ENCODE results near the gene RUNDC1. TPM values are rescaled to one million over a fixed set of nuclear protein-coding genes. Genes with fewer than 3 reads are reported as not detected.

Gene RUNDC1
- total RNA-seq, 1 donor from 2014 or later: 11.1 TPM

- DNase-seq (ENCODE audit: low read depth in 2 of 2): no peak
Observed at GRCh38 chr17:43018932-43019331, 38.6 kb downstream of the RUNDC1 start.

- no peak for DNase-seq (ENCODE audit: low read depth in 2 of 2)
Observed at GRCh38 chr17:43019418-43019817, 39.1 kb downstream of the RUNDC1 start.

GRCh38 chr17:43020030-43020621, 39.8 kb downstream of the RUNDC1 start:
- peak in 1 of 2 donors; percentile 84 for DNase-seq (ENCODE audit: low read depth in 2 of 2)

GRCh38 chr17:43020789-43021740, 40.7 kb downstream of the RUNDC1 start:
- peak; percentile 72 to 77 for DNase-seq (ENCODE audit: low read depth in 2 of 2)

GRCh38 chr17:43021741-43022512, 41.6 kb downstream of the RUNDC1 start, which contains the start of gene VAT1:
Gene VAT1 (minus strand): TSS chr17:43022385. CDS start chr17:43022322, 63 bp downstream.
- DNase-seq (ENCODE audit: low read depth in 2 of 2): peak; percentile 76 to 78

- DNase-seq (ENCODE audit: low read depth in 2 of 2): peak; percentile 96
Observed at GRCh38 chr17:43024407-43025289, 44.3 kb downstream of the RUNDC1 start, which contains the start of gene RND2. Gene RND2 (plus strand): TSS chr17:43025231. CDS start chr17:43025348, 117 bp downstream.

- DNase-seq (ENCODE audit: low read depth in 2 of 2): no peak
Observed at GRCh38 chr17:43025290-43025657, 44.9 kb downstream of the RUNDC1 start.

GRCh38 chr17:43025766-43026537, 45.6 kb downstream of the RUNDC1 start:
- no peak for DNase-seq (ENCODE audit: low read depth in 2 of 2)

GRCh38 chr17:43026595-43026994, 46.2 kb downstream of the RUNDC1 start:
- no peak for DNase-seq (ENCODE audit: low read depth in 2 of 2)

- no peak for DNase-seq (ENCODE audit: low read depth in 2 of 2)
Observed at GRCh38 chr17:43027091-43028032, 47.0 kb downstream of the RUNDC1 start.

GRCh38 chr17:43028221-43028861, 48.0 kb downstream of the RUNDC1 start:
- no peak for DNase-seq (ENCODE audit: low read depth in 2 of 2)

GRCh38 chr17:43030137-43030767, 49.9 kb downstream of the RUNDC1 start:
- DNase-seq (ENCODE audit: low read depth in 2 of 2): no peak

GRCh38 chr17:43031666-43032065, 51.3 kb downstream of the RUNDC1 start:
- DNase-seq (ENCODE audit: low read depth in 2 of 2): no peak

- no peak for DNase-seq (ENCODE audit: low read depth in 2 of 2)
Observed at GRCh38 chr17:43033948-43034881, 53.9 kb downstream of the RUNDC1 start.

- no peak for DNase-seq (ENCODE audit: low read depth in 2 of 2)
Observed at GRCh38 chr17:43034894-43035293, 54.5 kb downstream of the RUNDC1 start.

- no peak for DNase-seq (ENCODE audit: low read depth in 2 of 2)
Observed at GRCh38 chr17:43039646-43040045, 59.3 kb downstream of the RUNDC1 start.

- no peak for DNase-seq (ENCODE audit: low read depth in 2 of 2)
Observed at GRCh38 chr17:43040655-43041054, 60.3 kb downstream of the RUNDC1 start.
